Measurements from ENCODE around the gene PVR. TPM values are rescaled to one million over a fixed set of nuclear protein-coding genes. Genes with fewer than 3 reads are reported as not detected.

Gene PVR
- total and polyA plus RNA-seq, 2 of the 4 experiments (the other 2 are of a cell fraction) = 106 to 122 TPM

GRCh38 chr19:44604241-44604640 is 39.5 kb upstream of the PVR start:
- peak overlapping the region; percentile 88 for H3K18ac ChIP-seq (ENCODE audit: low read depth, low read length)
- POLR2A ChIA-PET (ENCODE audit: unreplicated experiment) = no interaction called here
- no peak for TF ChIP-seq USF2 (IDR thresholded peaks at IDR 0.05; ENCODE audit: low read depth, low read length)
- TF ChIP-seq CHD1 (IDR thresholded peaks at IDR 0.05; ENCODE audit: low read depth, low read length) = no peak
- TF ChIP-seq POLR2A (IDR thresholded peaks at IDR 0.05; ENCODE audit: low read depth, low read length) = no peak
- TF ChIP-seq, protein P1, sequence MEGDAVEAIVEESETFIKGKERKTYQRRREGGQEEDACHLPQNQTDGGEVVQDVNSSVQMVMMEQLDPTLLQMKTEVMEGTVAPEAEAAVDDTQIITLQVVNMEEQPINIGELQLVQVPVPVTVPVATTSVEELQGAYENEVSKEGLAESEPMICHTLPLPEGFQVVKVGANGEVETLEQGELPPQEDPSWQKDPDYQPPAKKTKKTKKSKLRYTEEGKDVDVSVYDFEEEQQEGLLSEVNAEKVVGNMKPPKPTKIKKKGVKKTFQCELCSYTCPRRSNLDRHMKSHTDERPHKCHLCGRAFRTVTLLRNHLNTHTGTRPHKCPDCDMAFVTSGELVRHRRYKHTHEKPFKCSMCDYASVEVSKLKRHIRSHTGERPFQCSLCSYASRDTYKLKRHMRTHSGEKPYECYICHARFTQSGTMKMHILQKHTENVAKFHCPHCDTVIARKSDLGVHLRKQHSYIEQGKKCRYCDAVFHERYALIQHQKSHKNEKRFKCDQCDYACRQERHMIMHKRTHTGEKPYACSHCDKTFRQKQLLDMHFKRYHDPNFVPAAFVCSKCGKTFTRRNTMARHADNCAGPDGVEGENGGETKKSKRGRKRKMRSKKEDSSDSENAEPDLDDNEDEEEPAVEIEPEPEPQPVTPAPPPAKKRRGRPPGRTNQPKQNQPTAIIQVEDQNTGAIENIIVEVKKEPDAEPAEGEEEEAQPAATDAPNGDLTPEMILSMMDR (conservative IDR thresholded peaks at IDR 0.05; ENCODE audit: low read depth, low read length) = no peak
- TF ChIP-seq MAZ (IDR thresholded peaks at IDR 0.05; ENCODE audit: borderline replicate concordance, low read depth, low read length) = no peak
- no peak for TF ChIP-seq NFE2L2 (IDR thresholded peaks at IDR 0.05; ENCODE audit: low read depth, low read length)
- no peak for TF ChIP-seq BHLHE40 (IDR thresholded peaks at IDR 0.05; ENCODE audit: low read depth, low read length)
- no peak for TF ChIP-seq RFX5 (IDR thresholded peaks at IDR 0.05; ENCODE audit: low read depth, low read length)
- TF ChIP-seq MXI1 (IDR thresholded peaks at IDR 0.05; ENCODE audit: borderline replicate concordance, low read depth, low read length) = no peak
- no peak for TF ChIP-seq RAD21 (IDR thresholded peaks at IDR 0.05; ENCODE audit: low read length)
- TF ChIP-seq ELK1 (IDR thresholded peaks at IDR 0.05; ENCODE audit: borderline replicate concordance, low read depth, low read length) = no peak
- TF ChIP-seq CEBPB (IDR thresholded peaks at IDR 0.05; ENCODE audit: low read depth, low read length) = no peak
- TF ChIP-seq MAFK (IDR thresholded peaks at IDR 0.05; ENCODE audit: low read depth, low read length) = no peak
- TF ChIP-seq FOS (IDR thresholded peaks at IDR 0.05; ENCODE audit: low read depth, low read length) = no peak
- no peak for TF ChIP-seq RCOR1 (IDR thresholded peaks at IDR 0.05; ENCODE audit: insufficient replicate concordance, low read length)
- TF ChIP-seq SMC3 (IDR thresholded peaks at IDR 0.05; ENCODE audit: low read depth, low read length) = no peak
- no peaks in the 10 kb centered on the region for H3K27me3 ChIP-seq (ENCODE audit: control insufficient read depth, insufficient read depth, low read length)
- H3K56ac ChIP-seq (ENCODE audit: extremely low read depth, insufficient read depth, low read length) = no peak overlapping the region
- H4K5ac ChIP-seq (ENCODE audit: low read depth, low read length) = peak overlapping the region; percentile 43
- peak overlapping the region; percentile 12 to 88; a peak in 3 of 4 replicates for H4K8ac ChIP-seq (ENCODE audit: low read depth in 2 of 2, low read length in 2 of 2)
- peak overlapping the region; percentile 98 for H2BK20ac ChIP-seq (ENCODE audit: low read depth, low read length)
- H2BK120ac ChIP-seq (ENCODE audit: low read depth, low read length) = peak overlapping the region; percentile 97
- ATAC-seq (ENCODE audit: low read depth) = no peak
- peak overlapping the region; percentile 23 for H2BK5ac ChIP-seq (ENCODE audit: low read depth, low read length, poor library complexity, severe bottlenecking)
- peaks cover 0 to 3% of the 10 kb centered on the region in 2 experiments; a peak in 1 of 4 replicates for H3K79me1 ChIP-seq (ENCODE audit: low read depth in 1 of 2, low read length in 2 of 2)
- WGBS, 2 experiments (ENCODE audit: extremely low coverage in 2 of 2, insufficient read length in 1 of 2) = no CpG with 5 or more reads among the region's 6 CpGs
- H3K4me1 ChIP-seq (ENCODE audit: control insufficient read depth, insufficient read depth, low read length) = peaks cover 23% of the 10 kb centered on the region
- intact Hi-C loops (cut with micrococcal nuclease) = loop anchor here (5.0 kb wide), 1 partner anchor 38 kb away; the partner anchor contains the start of gene PVR
- in situ Hi-C loops (cut with MboI; ENCODE audit: low sequenced_read_pairs) = no loop called here
- no peak overlapping the region for H3K9ac ChIP-seq (ENCODE audit: low read depth, low read length)
- dilution Hi-C loops (cut with HindIII; ENCODE audit: low sequenced_read_pairs, unreplicated experiment) = no loop called here
- H4K20me1 ChIP-seq (ENCODE audit: insufficient read depth, low read length) = no peaks in the 10 kb centered on the region
- no peak overlapping the region for H3K4me2 ChIP-seq (ENCODE audit: low read depth, low read length)
- H2AK9ac ChIP-seq (replicated peaks; ENCODE audit: low read depth, low read length, poor library complexity) = no peak overlapping the region
- CTCF ChIA-PET = no interaction called here
- peak overlapping the region; percentile 97 for H3K4ac ChIP-seq (ENCODE audit: low read depth, low read length)
- H3K27ac ChIP-seq (ENCODE audit: insufficient read depth, low read length) = peak overlapping the region; percentile 91; the same call in 1 of the 2 replicates
- no peaks in the 10 kb centered on the region for H3K9me3 ChIP-seq (ENCODE audit: control insufficient read depth, insufficient read depth, low read length)
- H4K91ac ChIP-seq (ENCODE audit: insufficient read depth, low read depth, low read length) = peak overlapping the region; percentile 90
- no peak overlapping the region for H2AFZ ChIP-seq (replicated peaks; ENCODE audit: low read length, poor library complexity)
- BruUV-seq (replicated peaks) = no TSS peak
- DNase-seq = no peak
- peak overlapping the region; percentile 77; the same call in 1 of the 2 replicates for H3K23ac ChIP-seq (ENCODE audit: low read depth, low read length)
- H3K36me3 ChIP-seq (ENCODE audit: control insufficient read depth, insufficient read depth, low read length) = no peaks in the 10 kb centered on the region
- peak overlapping the region; percentile 71; the same call in 2 of the 3 replicates for H2BK15ac ChIP-seq (ENCODE audit: low read depth, low read length)
- peak overlapping the region; percentile 95 for H2AK5ac ChIP-seq (ENCODE audit: low read depth, low read length)
- H3K4me3 ChIP-seq (ENCODE audit: insufficient read depth, low read depth, low read length) = no peak overlapping the region
- peaks cover 18% of the 10 kb centered on the region for H3K9me1 ChIP-seq (ENCODE audit: insufficient read depth, low read length)
- H3K14ac ChIP-seq (replicated peaks; ENCODE audit: low read depth, low read length) = peak overlapping the region; percentile 93
